ENCODE results near the gene HERC2.

- TF ChIP-seq ZFP30 (CRISPR knock-in tag; IDR thresholded peaks at IDR 0.05; ENCODE audit: borderline replicate concordance) (no peak), EGR1 (conservative IDR thresholded peaks at IDR 0.05) (no peak), ZBTB11 (CRISPR knock-in tag; IDR thresholded peaks at IDR 0.05) (no peak), NFRKB (IDR thresholded peaks at IDR 0.05; ENCODE audit: low read depth) (no peak), RFX5 (IDR thresholded peaks at IDR 0.05; ENCODE audit: low read depth, low read length) (no peak), PML (IDR thresholded peaks at IDR 0.05; ENCODE audit: low read length) (no peak), SREBF2 (CRISPR knock-in tag; IDR thresholded peaks at IDR 0.05) (no peak), GABPB1 (CRISPR knock-in tag; IDR thresholded peaks at IDR 0.05) (no peak), IRF2 (CRISPR knock-in tag; IDR thresholded peaks at IDR 0.05) (no peak), KDM2B (CRISPR knock-in tag; IDR thresholded peaks at IDR 0.05) (no peak), HDGF (IDR thresholded peaks at IDR 0.05) (no peak)
- TF ChIP-seq, protein P1, sequence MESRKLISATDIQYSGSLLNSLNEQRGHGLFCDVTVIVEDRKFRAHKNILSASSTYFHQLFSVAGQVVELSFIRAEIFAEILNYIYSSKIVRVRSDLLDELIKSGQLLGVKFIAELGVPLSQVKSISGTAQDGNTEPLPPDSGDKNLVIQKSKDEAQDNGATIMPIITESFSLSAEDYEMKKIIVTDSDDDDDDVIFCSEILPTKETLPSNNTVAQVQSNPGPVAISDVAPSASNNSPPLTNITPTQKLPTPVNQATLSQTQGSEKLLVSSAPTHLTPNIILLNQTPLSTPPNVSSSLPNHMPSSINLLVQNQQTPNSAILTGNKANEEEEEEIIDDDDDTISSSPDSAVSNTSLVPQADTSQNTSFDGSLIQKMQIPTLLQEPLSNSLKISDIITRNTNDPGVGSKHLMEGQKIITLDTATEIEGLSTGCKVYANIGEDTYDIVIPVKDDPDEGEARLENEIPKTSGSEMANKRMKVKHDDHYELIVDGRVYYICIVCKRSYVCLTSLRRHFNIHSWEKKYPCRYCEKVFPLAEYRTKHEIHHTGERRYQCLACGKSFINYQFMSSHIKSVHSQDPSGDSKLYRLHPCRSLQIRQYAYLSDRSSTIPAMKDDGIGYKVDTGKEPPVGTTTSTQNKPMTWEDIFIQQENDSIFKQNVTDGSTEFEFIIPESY (CRISPR knock-in tag; IDR thresholded peaks at IDR 0.05), result no peak
Observed at GRCh38 chr15:28169366-28169765, 152.6 kb downstream of the HERC2 start.
